GM18867 (cell line): ENCODE results near the gene GABRG3.

Source experiments
- ATAC-seq: cut with Tn5 transposase; IDR thresholded peaks from one replicate; pipeline ENCODE4 v1.9.1; 2021; ENCODE audit warnings: mild to moderate bottlenecking, moderate library complexity; ENCODE audit not compliant: unreplicated experiment

Gene GABRG3

GRCh38 chr15:27541581-27541980 is 570.6 kb downstream of the GABRG3 start:
- ATAC-seq: no peak

- no peak for ATAC-seq
Observed at GRCh38 chr15:27545494-27546255, 574.7 kb downstream of the GABRG3 start.

- ATAC-seq: no peak
Observed at GRCh38 chr15:27549746-27550145, 578.8 kb downstream of the GABRG3 start.

GRCh38 chr15:27550635-27551034 is 579.7 kb downstream of the GABRG3 start:
- ATAC-seq: no peak

GRCh38 chr15:27561816-27562215 is 590.8 kb downstream of the GABRG3 start:
- ATAC-seq: no peak

GRCh38 chr15:27563765-27564370 is 592.9 kb downstream of the GABRG3 start:
- ATAC-seq: no peak

GRCh38 chr15:27564656-27565055 is 593.7 kb downstream of the GABRG3 start:
- no peak for ATAC-seq

- no peak for ATAC-seq
Observed at GRCh38 chr15:27570746-27571145, 599.8 kb downstream of the GABRG3 start.

- ATAC-seq: no peak
Observed at GRCh38 chr15:27573805-27574485, 603.0 kb downstream of the GABRG3 start.

- ATAC-seq: no peak
Observed at GRCh38 chr15:27574541-27575054, 603.6 kb downstream of the GABRG3 start.

GRCh38 chr15:27575521-27575920 is 604.5 kb downstream of the GABRG3 start:
- ATAC-seq: no peak

GRCh38 chr15:27576576-27576975 is 605.6 kb downstream of the GABRG3 start:
- no peak for ATAC-seq

GRCh38 chr15:27579738-27580137 is 608.8 kb downstream of the GABRG3 start:
- no peak for ATAC-seq

GRCh38 chr15:27582726-27583410 is 611.9 kb downstream of the GABRG3 start:
- ATAC-seq: no peak

- no peak for ATAC-seq
Observed at GRCh38 chr15:27583651-27584050, 612.7 kb downstream of the GABRG3 start.

GRCh38 chr15:27585041-27585640 is 614.2 kb downstream of the GABRG3 start:
- no peak for ATAC-seq

GRCh38 chr15:27587810-27588209 is 616.8 kb downstream of the GABRG3 start:
- no peak for ATAC-seq

GRCh38 chr15:27589260-27589659 is 618.3 kb downstream of the GABRG3 start:
- ATAC-seq: peak; percentile 69

- no peak for ATAC-seq
Observed at GRCh38 chr15:27589782-27590181, 618.8 kb downstream of the GABRG3 start.
